CD4-positive, alpha-beta T cell treated with Interleukin-21 for 1 hour (primary cell): ENCODE data around the gene ARHGEF3.
"Not testable (repeated sequence)": the region's sequence is repeated elsewhere in the genome, so short reads cannot be mapped to it uniquely, and the experiment has no call there.

ENCODE experiments used
- DNase-seq: peaks from one replicate; pipeline ENCODE4 v3.0.0-alpha.2; 2020

Gene ARHGEF3

GRCh38 chr3:56764904-56765547 is 36.7 kb downstream of the ARHGEF3 start:
- DNase-seq = no peak

- no peak for DNase-seq
These were observed 37.6 kb downstream of the ARHGEF3 start for GRCh38 chr3:56764184-56764583.

- no peak for DNase-seq
These were observed 38.5 kb downstream of the ARHGEF3 start for GRCh38 chr3:56763233-56763632.

- no peak for DNase-seq
These were observed 39.0 kb downstream of the ARHGEF3 start for GRCh38 chr3:56762718-56763117.

GRCh38 chr3:56761887-56762651 is 39.7 kb downstream of the ARHGEF3 start:
- DNase-seq = no peak

GRCh38 chr3:56761023-56761422 is 40.7 kb downstream of the ARHGEF3 start:
- no peak for DNase-seq

- DNase-seq = no peak
These were observed 42.2 kb downstream of the ARHGEF3 start for GRCh38 chr3:56759532-56759931.

GRCh38 chr3:56758539-56758981 is 43.2 kb downstream of the ARHGEF3 start:
- DNase-seq = peak; percentile 53

GRCh38 chr3:56758042-56758441 is 43.7 kb downstream of the ARHGEF3 start:
- DNase-seq = not testable (repeated sequence)

- peak; percentile 39 for DNase-seq
These were observed 46.9 kb downstream of the ARHGEF3 start for GRCh38 chr3:56754741-56755417.

GRCh38 chr3:56753206-56753820 is 48.4 kb downstream of the ARHGEF3 start:
- peak; percentile 31 for DNase-seq

GRCh38 chr3:56751056-56751707 is 50.6 kb downstream of the ARHGEF3 start:
- DNase-seq = no peak

GRCh38 chr3:56748663-56749231 is 53.0 kb downstream of the ARHGEF3 start:
- DNase-seq = no peak

- no peak for DNase-seq
These were observed 54.6 kb downstream of the ARHGEF3 start for GRCh38 chr3:56747150-56747549.

GRCh38 chr3:56744016-56744415 is 57.7 kb downstream of the ARHGEF3 start:
- DNase-seq = no peak

- DNase-seq = no peak
These were observed 58.9 kb downstream of the ARHGEF3 start for GRCh38 chr3:56742887-56743286.

- no peak for DNase-seq
These were observed 62.7 kb downstream of the ARHGEF3 start for GRCh38 chr3:56739036-56739435.

GRCh38 chr3:56737006-56737405 is 64.7 kb downstream of the ARHGEF3 start:
- DNase-seq = no peak

GRCh38 chr3:56732109-56732508 is 69.6 kb downstream of the ARHGEF3 start:
- DNase-seq = no peak

GRCh38 chr3:56725175-56725574 is 76.6 kb downstream of the ARHGEF3 start:
- DNase-seq = peak; percentile 69

GRCh38 chr3:56724676-56725075 is 77.1 kb downstream of the ARHGEF3 start:
- DNase-seq = no peak

- DNase-seq = no peak
These were observed 80.9 kb downstream of the ARHGEF3 start for GRCh38 chr3:56720849-56721248.
